NCI-H1930 (cell line): ENCODE measurements around the gene GPC5.

Source experiments
- DNase-seq, 2 experiments: peaks; one replicate each; lab custom pipeline; 2025; lab: John Stamatoyannopoulos, UW

The GPC5 gene

DNA sequence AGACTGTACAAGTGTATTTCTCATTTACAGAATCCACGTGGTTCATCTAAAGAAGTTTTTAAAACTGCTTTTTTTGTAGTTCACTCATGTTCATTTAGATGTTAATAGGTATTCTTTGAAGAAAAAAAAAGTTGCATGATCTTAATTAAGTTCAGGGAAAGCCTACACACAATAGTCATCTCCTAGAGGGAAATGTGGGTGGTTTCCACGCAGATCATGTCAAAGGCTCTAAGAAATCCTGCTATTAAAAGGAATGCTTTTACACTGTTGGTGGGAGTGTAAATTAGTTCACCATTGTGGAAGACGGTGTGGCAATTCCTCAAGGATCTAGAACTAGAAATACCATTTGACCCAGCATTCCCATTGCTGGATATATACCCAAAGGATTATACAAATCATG, 312.3 kb downstream of the GPC5 start:
- no peak for DNase-seq

DNA sequence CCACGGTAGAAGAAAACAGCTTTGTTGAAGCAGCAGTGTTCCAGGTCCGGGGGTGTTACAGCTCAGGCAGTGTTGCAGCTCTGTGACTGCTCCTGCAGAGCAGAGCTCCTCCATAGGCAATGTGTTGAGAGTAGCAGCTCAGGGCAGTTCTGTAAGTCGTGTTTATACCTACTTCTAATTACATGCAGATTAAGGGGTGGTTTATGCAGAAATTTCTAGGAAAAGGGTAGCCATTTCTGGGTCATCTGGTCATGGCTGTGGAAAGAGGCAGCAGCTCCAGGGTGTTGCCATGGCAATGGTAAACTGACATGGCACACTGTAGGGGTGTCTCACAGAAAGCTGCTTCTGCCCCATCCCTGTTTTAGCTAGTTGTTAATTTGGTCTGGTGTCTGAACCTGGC, 316.4 kb downstream of the GPC5 start:
- no peak for DNase-seq

DNA sequence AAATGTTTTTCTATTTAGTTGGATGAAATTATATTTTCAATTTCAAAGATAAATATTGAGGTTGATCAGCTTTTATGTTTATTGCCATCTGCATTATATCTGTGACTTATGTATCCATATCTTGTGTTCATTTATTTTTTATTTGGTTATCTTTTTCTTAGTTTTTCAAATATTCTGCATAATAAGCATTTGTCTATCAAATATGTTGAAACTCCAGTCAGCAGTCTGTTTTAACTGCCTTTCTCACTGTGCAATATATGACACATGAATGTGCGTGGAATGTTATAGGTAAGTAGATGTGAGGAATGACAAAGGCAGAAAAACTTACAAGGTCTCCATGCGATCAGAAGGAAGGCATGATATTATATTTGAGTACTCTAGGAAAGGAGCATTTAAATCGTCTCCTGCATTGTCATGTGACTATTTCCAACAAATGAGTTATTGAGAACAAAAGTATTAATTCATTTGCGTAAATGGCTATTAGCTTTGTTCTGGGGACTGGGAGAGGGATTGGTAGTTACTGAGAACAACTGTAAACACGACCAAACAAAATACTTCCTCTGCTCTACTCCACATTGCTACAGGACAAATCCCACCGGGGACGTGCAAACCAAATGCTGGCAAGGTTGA, 318.1 kb downstream of the GPC5 start:
- DNase-seq = no peak

DNA sequence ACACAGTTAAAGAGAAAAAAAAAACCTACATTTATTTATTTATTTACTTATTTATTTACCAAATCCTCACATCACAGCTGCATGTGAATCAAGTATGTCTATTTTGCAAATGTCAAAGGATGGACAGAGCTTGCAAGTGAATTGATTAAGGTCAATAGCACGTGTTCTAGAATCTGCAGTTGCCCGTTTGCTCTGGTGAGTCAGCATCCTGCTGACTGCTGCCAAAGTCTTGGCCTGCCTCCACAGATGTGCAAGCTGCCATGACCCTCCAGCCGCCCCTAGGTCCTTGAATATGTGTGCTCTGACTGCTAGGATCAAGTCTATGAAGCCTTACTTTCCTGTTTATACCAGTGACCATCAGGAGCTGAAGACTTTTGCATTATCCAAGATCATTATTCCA, 320.6 kb downstream of the GPC5 start:
- no peak for DNase-seq

DNA sequence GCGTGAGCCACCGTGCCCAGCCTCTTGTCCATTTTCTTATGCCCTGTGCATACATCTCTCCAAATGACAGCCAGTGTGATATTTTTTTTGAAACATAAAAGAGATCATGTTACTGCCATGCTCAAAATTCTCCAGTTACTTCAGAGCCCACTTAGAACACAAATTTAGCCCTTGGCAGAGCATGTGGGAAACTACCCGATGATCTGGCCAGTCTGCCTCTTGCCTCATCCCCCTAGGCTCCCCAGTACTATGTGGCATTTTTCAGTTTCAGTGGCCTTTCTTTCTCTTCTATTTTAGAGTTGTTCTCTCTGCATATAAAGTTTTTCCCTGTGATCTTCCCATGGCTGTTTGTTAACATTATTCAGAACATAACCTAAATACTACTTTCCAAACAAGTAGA, 323.0 kb downstream of the GPC5 start:
- no peak for DNase-seq

DNA sequence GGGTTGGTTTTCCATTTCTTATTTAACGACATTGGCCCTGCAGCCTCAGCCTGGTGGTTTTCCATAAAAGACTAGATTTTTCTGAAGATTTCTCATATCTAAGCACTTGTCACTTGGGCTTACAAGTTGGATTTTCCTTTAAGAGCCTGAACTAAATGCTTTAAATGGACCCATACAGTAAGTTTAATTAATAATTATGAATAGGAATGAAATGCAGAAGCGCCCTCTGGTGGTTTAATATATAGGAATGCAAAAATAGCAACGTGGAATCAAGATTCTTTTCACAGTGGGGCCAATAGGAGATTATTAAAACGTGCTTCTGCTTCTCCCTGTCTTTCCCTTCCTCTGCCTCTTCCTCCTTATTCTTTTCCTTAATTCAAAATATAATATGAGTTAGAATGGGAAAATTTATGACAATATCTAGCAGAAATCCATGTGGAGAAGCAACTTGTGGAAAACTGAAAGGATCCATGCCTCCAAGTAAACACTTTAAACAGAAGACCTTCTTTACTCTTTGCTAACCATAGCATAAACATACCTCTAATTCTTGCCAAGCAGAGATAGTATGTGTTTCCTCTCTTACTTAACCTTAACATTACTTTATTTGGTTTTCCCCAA, 324.0 kb downstream of the GPC5 start:
- DNase-seq = peak; percentile 5 to 41

DNA sequence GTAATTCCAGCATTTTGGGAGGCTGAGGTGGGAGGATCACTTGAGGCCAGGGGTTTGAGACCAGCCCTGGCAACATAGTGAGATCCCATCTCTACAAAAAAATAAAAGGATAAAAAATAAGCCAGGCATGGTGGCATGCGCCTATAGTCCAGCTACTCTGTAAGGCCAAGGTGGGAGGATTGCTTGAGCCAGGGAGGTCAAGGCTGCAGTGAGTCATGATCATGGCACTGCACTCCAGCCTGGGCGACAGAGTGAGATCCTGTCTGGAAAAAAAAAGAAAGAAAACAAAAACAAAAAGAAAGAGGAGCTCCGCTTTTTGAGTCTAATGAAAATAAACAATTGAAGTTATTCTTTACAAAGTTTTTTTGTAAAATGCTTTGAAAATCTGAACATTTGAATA, 326.2 kb downstream of the GPC5 start:
- no peak for DNase-seq

DNA sequence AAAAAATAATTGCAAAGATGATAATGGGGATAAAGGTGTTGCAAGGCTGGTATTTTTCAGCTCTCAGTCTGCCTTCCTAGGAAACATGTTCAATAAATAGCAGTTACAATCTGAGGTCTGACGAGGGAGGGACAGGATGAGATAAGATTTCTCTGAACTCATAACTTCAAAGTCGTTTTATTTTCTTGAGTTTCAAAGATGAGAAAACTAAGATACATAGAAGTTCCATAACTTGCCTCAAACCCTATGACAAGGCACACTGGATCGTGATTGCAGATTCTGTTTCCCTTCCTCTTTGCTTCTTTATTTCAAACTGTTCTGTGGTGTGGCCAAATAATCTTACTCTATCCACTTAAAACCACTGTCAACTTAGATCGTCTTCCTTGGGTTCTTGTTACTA, 327.2 kb downstream of the GPC5 start:
- no peak for DNase-seq

DNA sequence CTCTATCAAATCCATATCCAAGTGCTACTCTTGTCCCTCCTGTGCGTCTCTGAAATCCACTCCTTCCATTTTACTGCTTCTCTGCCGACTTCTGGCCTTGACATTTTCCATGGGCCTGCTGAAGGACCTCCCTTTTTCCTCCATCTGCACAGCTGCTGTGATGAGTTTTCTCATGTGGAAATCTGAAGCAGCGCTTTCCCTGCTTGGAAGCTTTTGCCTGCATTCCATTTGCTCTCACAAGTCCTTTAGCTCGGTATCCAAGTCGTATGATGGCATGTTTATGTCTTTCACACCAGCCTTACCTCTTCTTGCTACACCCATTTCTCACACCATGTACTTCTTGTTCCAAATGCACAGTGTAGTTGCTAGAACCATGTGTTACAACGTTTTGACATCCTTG, 328.2 kb downstream of the GPC5 start:
- DNase-seq = no peak

DNA sequence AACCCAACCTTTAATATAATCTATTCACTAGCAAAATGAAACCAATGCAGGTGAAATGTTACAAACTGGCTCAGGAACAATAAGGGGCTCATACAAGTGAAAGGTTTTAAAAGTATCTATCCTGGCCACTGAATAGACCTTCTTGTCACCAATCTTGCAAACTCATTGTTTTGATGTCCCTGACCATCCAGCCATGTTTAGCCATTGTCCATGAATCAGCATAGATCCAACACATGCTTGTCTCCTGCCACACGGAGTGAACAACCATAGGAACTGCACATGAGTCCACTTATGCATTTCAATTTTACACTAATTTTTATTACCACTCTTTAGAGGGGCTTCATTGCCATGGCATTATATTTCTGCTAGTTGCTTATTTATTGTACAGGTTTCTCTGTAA, 331.4 kb downstream of the GPC5 start:
- no peak for DNase-seq

DNA sequence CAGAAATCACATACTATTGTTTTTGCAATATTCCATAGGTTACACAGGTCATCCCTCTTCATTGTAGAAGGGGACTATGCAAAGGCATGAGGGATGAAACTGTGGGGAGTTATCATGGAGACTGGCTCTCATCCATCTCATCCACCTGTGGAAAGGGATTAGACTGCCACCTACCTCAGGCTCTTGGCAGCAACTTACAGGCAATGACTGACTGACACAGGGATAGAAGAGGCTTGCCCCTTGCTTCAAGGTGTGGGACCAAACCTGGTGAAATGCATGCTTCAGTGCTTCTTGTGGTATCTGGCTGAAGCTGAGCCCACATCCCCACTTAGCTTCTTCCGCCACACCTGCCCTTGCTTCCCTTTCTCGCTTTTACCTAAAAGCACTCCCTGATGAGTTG, 341.3 kb downstream of the GPC5 start:
- DNase-seq = no peak

DNA sequence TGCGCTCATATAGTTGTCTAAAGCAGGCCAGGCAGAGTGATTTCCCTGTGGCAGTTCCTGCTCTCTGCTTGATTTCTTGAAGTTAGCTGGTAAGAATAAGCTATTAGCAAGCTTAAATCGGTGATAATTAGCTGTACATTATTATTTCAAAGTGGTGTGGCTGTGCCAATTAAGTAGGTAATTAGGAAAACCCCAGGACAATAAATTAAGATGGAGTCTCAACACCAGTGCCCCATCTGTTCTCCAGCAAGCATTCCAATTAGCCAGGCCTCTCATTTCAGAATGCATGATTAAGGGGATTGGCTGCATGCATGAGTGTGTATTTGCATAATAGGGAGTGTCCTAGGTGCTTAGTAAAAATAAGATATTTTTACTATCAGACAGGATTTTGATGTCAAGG, 342.3 kb downstream of the GPC5 start:
- no peak for DNase-seq

DNA sequence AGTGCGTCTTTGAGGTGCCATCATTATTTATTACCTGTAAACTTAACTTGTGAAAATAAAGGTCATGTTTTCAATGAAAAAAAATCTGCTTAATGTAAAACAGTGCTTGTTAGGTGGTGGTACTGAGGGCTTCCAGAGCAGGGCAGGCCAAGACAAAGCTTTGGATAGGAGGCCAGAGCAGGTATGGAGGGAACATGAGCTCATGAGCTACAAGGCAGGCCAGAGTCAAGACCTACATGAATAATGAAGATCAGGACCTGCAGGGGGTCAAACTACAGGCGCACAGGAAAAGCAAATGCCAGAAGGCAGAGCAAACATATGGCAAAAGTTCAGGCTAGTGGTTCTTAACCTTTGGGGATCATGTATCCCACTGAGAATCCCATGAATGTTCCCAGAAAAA, 343.5 kb downstream of the GPC5 start:
- no peak for DNase-seq

DNA sequence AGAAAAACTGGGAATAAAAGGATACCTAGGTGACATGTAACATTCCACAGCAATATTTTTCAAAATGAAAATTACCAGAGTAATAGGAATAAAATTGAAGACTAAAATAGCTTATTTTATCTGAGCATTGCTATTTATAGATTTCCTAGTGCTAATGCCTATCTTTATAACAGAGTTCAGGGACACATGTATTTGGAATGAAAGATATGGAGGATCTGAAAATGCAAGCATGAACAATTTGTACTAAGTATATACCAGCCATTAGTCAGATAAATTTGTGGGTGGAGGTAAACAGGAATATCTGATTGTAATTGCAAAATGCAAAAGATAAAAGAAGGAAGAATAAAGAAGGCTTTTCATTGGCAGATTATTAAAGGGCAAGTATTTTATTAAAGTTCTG, 345.9 kb downstream of the GPC5 start:
- no peak for DNase-seq

DNA sequence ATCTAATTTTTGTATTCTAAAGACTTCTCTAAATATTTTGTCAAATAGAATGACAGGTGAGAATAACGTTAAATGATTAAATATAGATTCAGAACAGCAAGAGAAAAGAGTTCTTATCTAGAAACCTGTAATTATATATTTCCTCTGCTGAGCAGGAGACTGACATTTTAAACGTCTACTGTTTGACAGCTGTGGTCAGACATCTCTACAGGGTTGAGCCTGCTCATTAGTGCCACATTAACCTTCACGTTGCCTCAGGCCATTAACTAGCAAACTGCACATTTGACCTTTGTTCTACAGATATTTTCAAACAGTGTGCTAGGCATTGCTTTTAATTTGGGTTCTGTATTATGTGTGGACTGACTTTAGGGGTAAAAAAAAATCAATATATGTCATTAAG, 347.5 kb downstream of the GPC5 start:
- no peak for DNase-seq

DNA sequence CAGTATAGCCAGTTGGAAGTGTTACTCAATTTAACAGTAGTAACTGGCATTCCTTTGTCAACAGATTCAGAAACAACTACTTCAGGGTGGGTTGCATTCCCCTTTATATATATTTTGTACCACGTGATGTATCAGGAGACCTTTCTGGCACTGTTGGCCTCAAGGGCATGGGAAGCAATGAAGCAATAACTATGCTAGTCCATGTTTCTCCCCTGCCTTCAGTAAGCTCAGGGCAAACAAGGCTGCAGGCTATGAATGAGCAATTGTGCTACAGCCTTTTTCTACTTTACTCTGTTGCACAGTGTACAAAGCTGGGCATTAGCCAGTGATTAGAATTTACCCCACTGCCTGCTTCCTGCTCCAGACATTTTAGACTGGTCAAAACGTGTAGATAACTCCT, 348.8 kb downstream of the GPC5 start:
- no peak for DNase-seq

DNA sequence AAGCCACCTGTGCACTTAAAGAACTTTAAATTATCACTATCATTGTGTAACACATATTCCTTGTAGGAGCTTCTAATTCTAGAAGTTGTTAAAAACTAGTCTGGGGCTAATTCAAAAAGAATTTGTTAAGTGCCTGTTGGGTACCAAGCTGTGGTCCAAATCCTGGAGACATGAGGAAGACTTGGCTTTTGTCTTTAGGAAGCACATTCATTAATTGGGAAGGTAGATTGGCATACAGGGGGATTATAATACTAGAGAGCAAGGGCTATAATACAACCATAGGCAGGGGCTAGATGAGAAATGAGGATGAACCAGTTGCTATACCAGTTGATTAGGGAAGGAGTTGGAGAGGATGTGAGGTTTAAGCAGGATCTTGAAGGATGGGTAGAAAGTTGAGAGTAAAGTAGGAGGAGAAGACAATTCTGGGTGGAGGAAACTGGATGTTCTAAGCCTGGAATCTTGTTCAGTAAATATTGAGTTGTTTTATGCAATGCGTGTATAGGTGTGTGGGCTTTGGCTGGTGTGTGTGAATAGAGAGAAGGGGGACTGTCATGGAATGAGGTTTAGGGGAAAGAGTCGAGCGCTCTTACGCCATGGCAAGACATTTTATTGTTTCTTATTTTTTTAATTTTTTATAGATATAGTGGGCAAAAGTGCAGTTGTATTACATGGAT, 350.1 kb downstream of the GPC5 start:
- DNase-seq = no peak

DNA sequence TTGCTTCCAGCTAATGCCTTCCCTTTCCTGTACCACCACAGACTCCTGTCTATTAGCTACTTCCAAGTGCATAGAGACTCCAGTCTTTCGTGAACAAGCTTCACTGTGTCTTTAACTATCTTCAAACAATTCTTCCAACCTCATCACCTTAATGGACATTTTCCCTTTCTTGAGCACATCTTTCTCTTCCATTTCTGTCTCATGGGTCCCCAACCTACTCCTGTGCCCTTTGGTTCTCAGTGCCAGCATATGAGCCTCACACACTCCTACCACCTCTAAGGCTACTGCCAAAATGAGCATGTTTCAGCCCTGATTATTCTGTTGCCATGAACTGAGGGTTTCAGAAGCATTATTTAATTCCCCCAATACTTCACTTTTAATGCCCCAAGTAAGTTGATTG, 360.3 kb downstream of the GPC5 start:
- DNase-seq = no peak

DNA sequence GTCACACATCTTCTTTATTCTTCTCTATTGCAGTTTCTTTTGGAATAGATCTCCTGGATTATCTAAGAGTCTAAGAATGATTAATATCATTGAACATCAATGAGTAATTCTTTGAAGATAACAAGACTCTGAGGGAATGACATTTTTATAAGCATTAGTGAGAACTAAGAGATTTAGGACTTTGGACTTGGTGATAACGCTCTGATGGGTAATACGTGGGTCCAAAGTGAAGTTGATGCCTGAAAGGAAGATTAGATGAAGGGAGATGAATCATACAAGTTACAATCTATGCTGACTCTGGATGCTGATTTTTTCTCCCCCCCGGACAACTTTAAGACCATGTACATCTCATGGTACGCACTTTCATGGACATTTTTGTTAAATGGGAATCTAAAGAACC, 364.5 kb downstream of the GPC5 start:
- no peak for DNase-seq

DNA sequence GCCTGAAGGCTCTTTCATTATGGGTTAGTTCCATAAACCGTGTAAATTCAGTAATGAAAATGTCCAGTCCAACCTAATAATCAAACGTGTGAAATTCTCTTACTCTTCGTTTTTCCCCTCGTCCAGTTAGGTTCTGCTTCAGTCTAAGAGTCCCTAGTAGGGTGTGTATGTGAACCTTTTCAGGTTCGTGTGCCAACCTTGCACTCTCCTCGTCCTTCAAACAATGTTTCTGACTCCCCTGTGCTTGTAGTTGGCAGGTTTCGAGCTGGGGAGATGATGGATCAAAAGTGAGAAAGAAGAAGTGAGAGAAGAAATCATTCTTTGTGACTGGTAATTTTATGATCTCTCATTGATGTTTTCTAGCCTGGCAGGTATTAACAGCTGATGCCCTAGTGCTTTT, 366.1 kb downstream of the GPC5 start:
- DNase-seq = no peak

DNA sequence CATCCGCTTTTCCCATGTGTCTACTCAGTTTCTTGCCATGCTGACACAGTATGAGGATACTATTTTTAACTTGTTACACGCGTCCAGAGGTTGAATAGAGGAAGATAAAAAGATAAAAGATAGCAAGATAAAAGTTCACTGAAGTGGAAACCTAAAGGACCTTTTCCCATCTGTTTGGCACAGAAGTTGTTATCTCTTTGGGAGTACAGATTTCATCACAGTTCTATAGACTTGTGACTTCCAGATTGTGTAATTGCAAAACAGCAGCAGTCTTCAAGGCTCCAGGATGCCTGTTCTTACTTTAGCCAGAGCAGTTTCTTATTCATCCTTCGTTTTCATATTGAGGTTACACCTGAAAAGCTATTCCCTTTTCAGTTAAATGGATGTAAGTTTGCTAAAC, 369.2 kb downstream of the GPC5 start:
- no peak for DNase-seq

DNA sequence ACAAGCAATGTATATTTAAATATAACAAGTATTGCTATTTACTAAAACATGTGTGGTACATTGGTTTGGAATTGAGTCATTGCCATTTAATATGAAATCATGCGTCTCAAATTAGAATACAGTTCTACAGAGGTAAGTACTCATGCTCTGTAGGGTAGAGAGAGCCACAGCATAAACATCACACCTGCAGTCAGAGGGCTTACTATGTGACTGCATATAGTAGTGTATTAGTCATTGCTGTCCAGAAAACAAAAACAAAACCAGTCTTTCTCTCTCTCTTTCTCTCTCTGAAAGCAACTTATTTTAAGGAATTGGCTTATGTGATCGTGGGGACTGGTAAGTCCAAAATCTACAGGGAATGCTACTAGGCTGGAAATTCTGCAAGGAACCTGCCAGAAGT, 370.3 kb downstream of the GPC5 start:
- DNase-seq = no peak

DNA sequence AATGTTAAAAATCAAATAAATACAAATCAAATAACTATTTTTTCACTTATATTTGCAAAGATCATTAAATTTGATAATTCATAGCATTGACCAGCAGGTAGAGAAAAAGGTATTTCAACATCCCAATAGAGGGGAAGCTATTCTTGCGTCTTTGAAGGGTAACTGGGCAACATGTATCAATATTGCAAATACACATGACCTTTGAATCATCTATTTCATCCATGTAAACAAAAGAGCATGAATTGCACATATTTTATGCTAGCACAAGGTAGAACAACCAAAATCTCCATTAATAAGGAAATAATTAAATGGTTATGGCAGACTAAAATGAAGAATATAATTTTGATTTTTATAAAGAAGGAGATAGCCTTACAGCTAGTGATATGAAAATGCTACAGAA, 372.8 kb downstream of the GPC5 start:
- no peak for DNase-seq
